Measurements from ENCODE around the gene PARD3.
A peak's percentile ranks its signal among the peaks of the same experiment; 100 is the strongest.

PARD3 gene

DNA sequence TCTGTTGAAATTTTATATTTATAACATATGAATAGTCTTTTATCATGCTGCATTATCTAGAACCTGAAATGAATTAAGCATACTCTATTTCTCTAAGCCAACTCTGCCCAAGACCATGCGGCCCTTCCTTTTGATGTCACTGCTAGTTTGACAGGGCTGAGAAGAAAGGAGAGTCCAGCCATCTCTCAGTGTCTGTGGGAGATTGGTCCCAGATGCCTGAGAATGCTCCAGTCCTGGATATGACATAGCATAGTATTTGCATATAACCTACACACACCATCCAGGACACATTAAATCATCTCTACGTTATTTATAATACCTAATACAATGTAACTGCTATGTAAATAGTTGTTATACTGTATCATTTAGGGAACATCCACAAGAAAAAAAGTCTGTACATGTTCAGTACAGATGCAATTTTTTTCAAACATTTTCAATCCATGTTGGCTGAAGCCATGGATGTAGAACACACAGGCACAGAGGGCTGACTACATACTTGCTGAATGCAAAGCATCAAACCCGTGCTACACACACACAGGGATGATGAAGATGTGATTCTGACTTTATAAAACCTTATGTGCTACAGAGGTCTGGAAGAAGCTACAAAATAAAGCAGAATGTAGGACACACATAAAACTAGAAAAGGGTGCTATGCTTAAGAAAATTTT, 315.4 kb downstream of the PARD3 start:
- no peak for TF ChIP-seq CTCF (IDR thresholded peaks at IDR 0.05; ENCODE audit: low read depth, low read length)
- DNase-seq (ENCODE audit: low read depth, low spot score) = no peak
- in situ Hi-C loops (cut with HindIII; ENCODE audit: low sequenced_read_pairs) = no loop called here
- no peak overlapping the region for H3K4me3 ChIP-seq (ENCODE audit: low read depth, low read length)

- in situ Hi-C loops (cut with HindIII; ENCODE audit: low sequenced_read_pairs) = no loop called here
- no peak for TF ChIP-seq CTCF (IDR thresholded peaks at IDR 0.05; ENCODE audit: low read depth, low read length)
- DNase-seq (ENCODE audit: low read depth, low spot score) = no peak
- H3K4me3 ChIP-seq (ENCODE audit: low read depth, low read length) = no peak overlapping the region
These were observed 316.3 kb downstream of the PARD3 start for GRCh38 chr10:34498821-34499220.

GRCh38 chr10:34495938-34496337, 319.2 kb downstream of the PARD3 start:
- H3K4me3 ChIP-seq (ENCODE audit: low read depth, low read length) = no peak overlapping the region
- in situ Hi-C loops (cut with HindIII; ENCODE audit: low sequenced_read_pairs) = no loop called here
- no peak for TF ChIP-seq CTCF (IDR thresholded peaks at IDR 0.05; ENCODE audit: low read depth, low read length)
- DNase-seq (ENCODE audit: low read depth, low spot score) = no peak

DNA sequence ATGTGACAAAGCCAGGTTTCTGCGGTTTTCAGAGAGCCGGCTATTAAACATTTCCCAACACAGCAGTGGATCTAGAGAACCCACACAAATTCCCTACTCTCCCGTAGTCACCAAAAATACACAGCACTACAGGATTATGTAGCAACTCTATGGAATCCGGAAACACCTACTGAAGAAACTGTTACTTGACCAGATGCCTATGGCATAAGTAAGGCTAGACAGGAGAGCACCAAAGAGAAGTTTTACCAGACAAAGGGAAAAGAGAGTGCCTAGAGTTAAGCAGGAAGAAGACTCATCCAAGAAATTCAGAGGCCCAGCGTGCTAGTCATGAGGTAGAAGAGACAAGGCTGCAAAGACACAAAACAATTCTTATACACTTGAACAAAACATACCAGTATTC, 321.1 kb downstream of the PARD3 start:
- in situ Hi-C loops (cut with HindIII; ENCODE audit: low sequenced_read_pairs) = no loop called here
- DNase-seq (ENCODE audit: low read depth, low spot score) = no peak
- H3K4me3 ChIP-seq (ENCODE audit: low read depth, low read length) = no peak overlapping the region
- no peak for TF ChIP-seq CTCF (IDR thresholded peaks at IDR 0.05; ENCODE audit: low read depth, low read length)

DNA sequence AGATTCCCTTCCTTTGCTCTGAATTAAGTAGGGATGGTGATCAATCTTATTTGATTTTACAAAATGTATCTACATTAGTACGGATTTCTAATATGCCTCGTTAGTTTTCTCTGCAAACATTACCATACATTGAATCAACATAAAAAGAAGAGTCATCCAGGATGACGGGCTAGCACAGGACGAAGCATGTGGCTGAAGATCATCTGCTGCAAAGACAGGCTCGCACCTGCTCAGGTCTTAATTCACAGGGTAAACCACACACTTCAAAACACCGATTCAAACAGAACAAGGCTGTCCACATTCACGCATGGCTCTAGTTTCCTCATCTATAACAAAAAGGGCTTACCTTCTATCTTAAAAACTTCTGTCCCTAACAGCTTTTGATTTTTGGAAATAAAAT, 323.0 kb downstream of the PARD3 start:
- DNase-seq (ENCODE audit: low read depth, low spot score) = no peak
- in situ Hi-C loops (cut with HindIII; ENCODE audit: low sequenced_read_pairs) = no loop called here
- H3K4me3 ChIP-seq (ENCODE audit: low read depth, low read length) = no peak overlapping the region
- TF ChIP-seq CTCF (IDR thresholded peaks at IDR 0.05; ENCODE audit: low read depth, low read length) = no peak

- DNase-seq (ENCODE audit: low read depth, low spot score) = peak; percentile 25
- in situ Hi-C loops (cut with HindIII; ENCODE audit: low sequenced_read_pairs) = no loop called here
- no peak overlapping the region for H3K4me3 ChIP-seq (ENCODE audit: low read depth, low read length)
- no peak for TF ChIP-seq CTCF (IDR thresholded peaks at IDR 0.05; ENCODE audit: low read depth, low read length)
These were observed 323.4 kb downstream of the PARD3 start for GRCh38 chr10:34491678-34492077.
